SK-N-SH (cell line): ENCODE measurements around the gene MYO9A. TPM values are rescaled to one million over a fixed set of nuclear protein-coding genes. Genes with fewer than 3 reads are reported as not detected.

ENCODE experiments used
- CTCF ChIA-PET: fragments of 300-600, 350-600 bp; formaldehyde crosslinking; extraction: SDS; loops from one replicate; lab custom pipeline; 2021; lab: Yijun Ruan, JAX
- POLR2A ChIA-PET: fragments of 350-600 bp; sonication (Branson Sonifier 250); formaldehyde crosslinking; extraction: SDS; loops from one replicate; lab custom pipeline; 2020; ENCODE audit warnings: antibody characterized with exemption, inconsistent platforms; lab: Yijun Ruan, JAX
- DNase-seq: peaks from one replicate; pipeline ENCODE4 v3.0.0; 2012
- H2AFZ ChIP-seq: fragments of 200-600 bp; sonication (generic); 2 replicates; pipeline ENCODE4 v1.8.1; 2016; ENCODE audit warnings: antibody characterized with exemption, mild to moderate bottlenecking, low read depth
- H3F3A ChIP-seq: fragments of 200-600 bp; sonication (generic); replicated peaks from 2 replicates; pipeline ENCODE3; 2016; ENCODE audit warnings: antibody characterized with exemption, mild to moderate bottlenecking; ENCODE audit not compliant: insufficient read depth
- H3K27ac ChIP-seq, 2 experiments: fragments of 200-500 bp in 1 of 2; fragments of 200-600 bp in 1 of 2; sonication (Bioruptor generic) in 1 of 2; sonication (generic), shearing (Covaris generic) in 1 of 2; 2 replicates each; pipeline versions ENCODE4 v1.5.1 to v1.6.1; 2014 to 2016; ENCODE audit warnings: low read depth in 2 of 2, inconsistent platforms in 1 of 2, low read length in 1 of 2, mild to moderate bottlenecking in 1 of 2, mixed read lengths in 1 of 2
- H3K27me3 ChIP-seq: fragments of 200-600 bp; sonication (generic), shearing (Covaris generic); 2 replicates; pipeline ENCODE4 v1.6.1; 2016; ENCODE audit warnings: mixed run types; ENCODE audit not compliant: insufficient read depth
- H3K36me3 ChIP-seq, 2 experiments: fragments of 200-500 bp in 1 of 2; fragments of 200-600 bp in 1 of 2; sonication (Bioruptor generic) in 1 of 2; sonication (generic) in 1 of 2; replicated peaks in 1 of 2; 2 replicates each; pipeline versions ENCODE3 to v1.5.1; 2014 to 2016; ENCODE audit warnings: low read length in 1 of 2, mild to moderate bottlenecking in 1 of 2; ENCODE audit not compliant: insufficient read depth in 2 of 2, control insufficient read depth in 1 of 2
- H3K4me1 ChIP-seq, 2 experiments: fragments of 200-500 bp in 1 of 2; fragments of 200-600 bp in 1 of 2; sonication (Bioruptor generic) in 1 of 2; sonication (generic), shearing (Covaris generic) in 1 of 2; 2 replicates each; pipeline versions ENCODE4 v1.5.1 to v1.6.1; 2014 to 2016; ENCODE audit warnings: low read depth in 1 of 2, low read length in 1 of 2, mixed run types in 1 of 2; ENCODE audit not compliant: insufficient read depth in 2 of 2, control insufficient read depth in 1 of 2
- H3K4me2 ChIP-seq: fragments of 200-600 bp; sonication (generic), shearing (Covaris generic); 2 replicates; pipeline ENCODE4 v1.6.1; 2017; ENCODE audit warnings: mixed run types
- H3K4me3 ChIP-seq, 2 experiments: fragments of 200-500 bp in 1 of 2; fragments of 200-600 bp in 1 of 2; sonication (Bioruptor generic) in 1 of 2; sonication (generic), shearing (Covaris generic) in 1 of 2; 2 replicates each; pipeline versions ENCODE4 v1.5.1 to v1.8.1; 2014 to 2016; ENCODE audit warnings: low read depth in 2 of 2, inconsistent platforms in 1 of 2, low read length in 1 of 2, mild to moderate bottlenecking in 1 of 2, mixed read lengths in 1 of 2, moderate library complexity in 1 of 2
- H3K79me2 ChIP-seq: fragments of 200-600 bp; sonication (generic); 2 replicates; pipeline ENCODE4 v1.8.1; 2017; ENCODE audit warnings: mild to moderate bottlenecking; ENCODE audit not compliant: insufficient read depth
- H3K9ac ChIP-seq: fragments of 200-600 bp; sonication (generic); 2 replicates; pipeline ENCODE4 v1.6.1; 2017; ENCODE audit warnings: mixed run types
- H3K9me2 ChIP-seq: fragments of 200-600 bp; sonication (generic); 2 replicates; pipeline ENCODE4 v1.6.1; 2017; ENCODE audit warnings: mixed run types
- H3K9me3 ChIP-seq: fragments of 200-600 bp; sonication (generic); 2 replicates; pipeline ENCODE4 v1.6.1; 2017; ENCODE audit warnings: mixed run types, mild to moderate bottlenecking, moderate library complexity
- H4K20me1 ChIP-seq: fragments of 200-600 bp; sonication (generic); 2 replicates; pipeline ENCODE4 v1.6.1; 2017; ENCODE audit warnings: mild to moderate bottlenecking, mixed run types; ENCODE audit not compliant: insufficient read depth
- FOXJ3 ChIP-seq: sonication (generic); formaldehyde crosslinking; IDR thresholded peaks from 2 replicates; pipeline ENCODE4 v1.5.1; 2020; ENCODE audit warnings: mild to moderate bottlenecking, missing genetic modification reagents
- GATA2 ChIP-seq: sonication (generic); formaldehyde crosslinking; IDR thresholded peaks from 2 replicates; pipeline ENCODE4 v1.5.0; 2020; ENCODE audit warnings: mild to moderate bottlenecking, missing genetic modification reagents
- NFIC ChIP-seq: IDR thresholded peaks from 2 replicates; pipeline ENCODE4 v1.4.0; 2012; ENCODE audit warnings: borderline replicate concordance
- POLR2AphosphoS5 ChIP-seq: IDR thresholded peaks from 2 replicates; pipeline ENCODE4 v1.6.1; 2012; ENCODE audit warnings: low read depth, low read length
- YY1 ChIP-seq: IDR thresholded peaks from 2 replicates; pipeline ENCODE4 v1.4.0; 2012; ENCODE audit warnings: low read depth, mild to moderate bottlenecking
- WGBS: methylation state at CpG from one replicate; pipeline ENCODE4 v1.1.6; 2017; ENCODE audit warnings: low lambda C conversion rate; 5-methylcytosine and 5-hydroxymethylcytosine counted together
- polyA plus RNA-seq, 3 experiments: library from polyadenylated mRNA; depleted of rRNA; stranded (reverse); fragments of >200 nt; gene quantifications; 2 replicates each; pipeline ENCODE4 v1.2.3, GENCODE V29; 2012
- TF ChIP-seq, protein P1 (sequence below): IDR thresholded peaks from 2 replicates; pipeline ENCODE4; 2012

Gene MYO9A
- polyA plus RNA-seq, 1 of the 3 experiments (the other 2 are of a cell fraction) = 4.1 TPM

DNA sequence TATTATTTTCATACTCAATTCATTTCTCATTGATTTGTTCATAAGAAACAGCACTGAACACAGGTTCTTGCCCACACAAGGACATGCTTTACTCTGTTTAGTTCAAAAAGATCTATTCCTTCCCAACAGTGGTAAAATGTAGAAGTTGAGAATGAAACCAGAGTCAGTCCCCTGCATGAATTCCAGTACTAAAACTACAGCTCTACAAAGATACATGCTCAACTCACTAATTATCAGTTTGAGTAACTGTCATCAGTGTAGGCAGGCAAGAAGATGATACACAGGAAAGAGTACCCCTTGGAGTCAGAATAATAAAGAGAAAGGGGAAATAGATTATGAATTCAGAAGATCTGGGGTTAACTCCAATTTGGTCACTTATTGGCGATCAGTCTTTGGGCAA is 264.4 kb downstream of the MYO9A start:
- peaks cover 21 to 49% of the 10 kb centered on the region in 2 experiments for H3K36me3 ChIP-seq
- H3K4me3 ChIP-seq = no peak overlapping the region
- H3K9me2 ChIP-seq = no peaks in the 10 kb centered on the region
- WGBS = 95% methylated on average over 1 of the region's 1 CpG
- no peak overlapping the region for H3K9ac ChIP-seq
- no peaks in the 10 kb centered on the region for H4K20me1 ChIP-seq
- H2AFZ ChIP-seq = no peak overlapping the region
- H3F3A ChIP-seq = no peaks in the 10 kb centered on the region
- H3K27ac ChIP-seq = no peak overlapping the region
- no peak overlapping the region for H3K4me2 ChIP-seq
- CTCF ChIA-PET = interaction anchor here (0.6 to 1.1 kb wide), 3 partner anchors 10 to 230 kb away, joined by 3 to 5 read pairs (median 3); no protein-coding TSS in a partner anchor
- H3K9me3 ChIP-seq = no peaks in the 10 kb centered on the region
- POLR2A ChIA-PET = no interaction called here
- no peaks in the 10 kb centered on the region for H3K4me1 ChIP-seq
- DNase-seq = no peak
- no peaks in the 10 kb centered on the region; the same call in 1 of the 2 replicates for H3K79me2 ChIP-seq
- H3K27me3 ChIP-seq = no peaks in the 10 kb centered on the region
- TF ChIP-seq GATA2 (CRISPR knock-in tag) = no peak
- no peak for TF ChIP-seq FOXJ3 (CRISPR knock-in tag)
- no peak for TF ChIP-seq POLR2AphosphoS5

DNA sequence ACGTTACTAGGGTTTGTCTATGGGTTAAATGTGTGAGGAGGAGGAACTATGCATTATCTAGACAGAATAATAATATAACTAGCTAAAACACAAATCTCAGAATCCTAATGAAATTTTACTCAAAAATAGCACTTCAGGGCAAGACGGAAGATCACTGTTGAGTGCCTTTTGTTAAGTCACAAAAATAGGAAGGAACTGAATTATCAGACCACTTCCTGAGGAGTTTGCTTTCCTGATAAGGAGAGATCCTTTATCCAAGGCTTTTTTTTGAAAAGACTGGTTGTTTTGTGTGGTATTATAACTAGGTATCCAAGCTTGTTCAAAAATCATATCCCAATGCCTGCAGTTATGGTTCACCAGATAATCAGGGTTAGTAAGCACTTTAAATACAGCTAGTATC is 273.0 kb downstream of the MYO9A start:
- no peak overlapping the region for H2AFZ ChIP-seq
- no peak for DNase-seq
- CTCF ChIA-PET = interaction anchor here (1.0 kb wide), 1 partner anchor 101 kb away, joined by 4 read pairs; no protein-coding TSS in a partner anchor
- H3K27me3 ChIP-seq = no peaks in the 10 kb centered on the region
- H4K20me1 ChIP-seq = no peaks in the 10 kb centered on the region
- 96% methylated on average over 2 of the region's 2 CpGs for WGBS
- POLR2A ChIA-PET = no interaction called here
- no peak overlapping the region for H3K4me3 ChIP-seq
- H3K27ac ChIP-seq = no peak overlapping the region
- H3K79me2 ChIP-seq = no peaks in the 10 kb centered on the region
- TF ChIP-seq, protein P1, sequence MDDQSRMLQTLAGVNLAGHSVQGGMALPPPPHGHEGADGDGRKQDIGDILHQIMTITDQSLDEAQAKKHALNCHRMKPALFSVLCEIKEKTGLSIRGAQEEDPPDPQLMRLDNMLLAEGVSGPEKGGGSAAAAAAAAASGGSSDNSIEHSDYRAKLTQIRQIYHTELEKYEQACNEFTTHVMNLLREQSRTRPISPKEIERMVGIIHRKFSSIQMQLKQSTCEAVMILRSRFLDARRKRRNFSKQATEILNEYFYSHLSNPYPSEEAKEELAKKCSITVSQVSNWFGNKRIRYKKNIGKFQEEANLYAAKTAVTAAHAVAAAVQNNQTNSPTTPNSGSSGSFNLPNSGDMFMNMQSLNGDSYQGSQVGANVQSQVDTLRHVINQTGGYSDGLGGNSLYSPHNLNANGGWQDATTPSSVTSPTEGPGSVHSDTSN = no peak
- no peak for TF ChIP-seq FOXJ3 (CRISPR knock-in tag)
- no peak for TF ChIP-seq YY1
- no peaks in the 10 kb centered on the region for H3K9me2 ChIP-seq
- no peak overlapping the region for H3K9ac ChIP-seq
- H3K36me3 ChIP-seq = peaks cover 20 to 57% of the 10 kb centered on the region in 2 experiments
- no peaks in the 10 kb centered on the region for H3F3A ChIP-seq
- no peaks in the 10 kb centered on the region; a peak in 1 of 4 replicates for H3K4me1 ChIP-seq
- no peaks in the 10 kb centered on the region for H3K9me3 ChIP-seq
- H3K4me2 ChIP-seq = no peak overlapping the region

DNA sequence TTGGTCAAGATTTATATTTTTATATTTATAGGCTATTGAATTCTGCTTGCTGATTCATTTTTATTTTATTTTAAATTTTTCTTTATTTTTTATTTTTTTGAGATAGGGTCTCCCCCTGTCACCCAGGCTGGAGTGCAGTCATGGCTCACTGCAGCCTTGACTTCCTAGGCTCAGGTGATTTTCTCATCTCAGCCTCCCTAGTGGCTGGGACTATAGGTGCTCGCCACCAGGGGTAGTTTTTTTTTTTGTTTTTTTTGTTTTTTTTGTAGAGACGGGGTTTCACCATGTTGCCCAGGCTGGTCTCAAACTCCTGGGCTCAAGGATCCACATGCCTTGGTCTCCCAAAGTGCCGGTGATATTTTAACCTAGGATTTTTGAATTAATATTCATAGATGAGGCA is 276.4 kb downstream of the MYO9A start:
- CTCF ChIA-PET = interaction anchor here (1.2 kb wide), 1 partner anchor 40 kb away, joined by 3 read pairs; no protein-coding TSS in a partner anchor
- 96% methylated on average over 3 of the region's 3 CpGs for WGBS

More for the DNA sequence above, 276.4 kb downstream of the MYO9A start:
- Histone ChIP-seq H3K4me3 (no peak overlapping the region), H3K79me2 (no peaks in the 10 kb centered on the region), H2AFZ (no peak overlapping the region), H3F3A (peaks cover 3% of the 10 kb centered on the region)
- POLR2A ChIA-PET = no interaction called here
- no peak for TF ChIP-seq NFIC
- TF ChIP-seq, all 33 proteins: peak for 0
- H4K20me1 ChIP-seq = no peaks in the 10 kb centered on the region
- H3K27ac ChIP-seq = no peak overlapping the region
- H3K4me1 ChIP-seq = no peaks in the 10 kb centered on the region; a peak in 2 of 4 replicates
- no peaks in the 10 kb centered on the region for H3K9me3 ChIP-seq
- H3K9me2 ChIP-seq = no peaks in the 10 kb centered on the region
- H3K4me2 ChIP-seq = no peak overlapping the region
- no peaks in the 10 kb centered on the region for H3K27me3 ChIP-seq
- H3K36me3 ChIP-seq = peaks cover 4 to 30% of the 10 kb centered on the region in 2 experiments
- no peak overlapping the region for H3K9ac ChIP-seq
- DNase-seq = no peak
